Astrocyte (in vitro differentiated cells and primary cell): ENCODE data around the gene CIAO2B. TPM values are rescaled to one million over a fixed set of nuclear protein-coding genes. Genes with fewer than 3 reads are reported as not detected.

Source experiments
- DNase-seq: peaks from one replicate; pipeline ENCODE4 v3.0.0-alpha.2; 2010; ENCODE audit warnings: low read depth
- FAIRE-seq: peaks from 2 replicates; lab custom pipeline; 2011; peaks lifted over from hg19 to GRCh38; lab: Jason Lieb, UNC
- H2AFZ ChIP-seq: 2 replicates; pipeline ENCODE4 v1.6.0; 2012; ENCODE audit warnings: low read depth, low read length, inconsistent platforms
- H3K27ac ChIP-seq: 2 replicates; pipeline ENCODE4 v1.5.1; 2011; ENCODE audit warnings: low read depth, low read length, inconsistent platforms
- H3K27me3 ChIP-seq: 2 replicates; pipeline ENCODE4 v1.6.0; 2011; ENCODE audit warnings: low read length, inconsistent platforms; ENCODE audit not compliant: insufficient read depth
- H3K36me3 ChIP-seq: 2 replicates; pipeline ENCODE4 v1.5.1; 2011; ENCODE audit warnings: low read length, inconsistent platforms; ENCODE audit not compliant: insufficient read depth
- H3K4me1 ChIP-seq: 2 replicates; pipeline ENCODE4 v1.5.1; 2011; ENCODE audit warnings: low read length, inconsistent platforms; ENCODE audit not compliant: insufficient read depth
- H3K4me2 ChIP-seq: 2 replicates; pipeline ENCODE4 v1.6.0; 2012; ENCODE audit warnings: low read length, inconsistent platforms
- H3K4me3 ChIP-seq: 2 replicates; pipeline ENCODE4 v1.5.1; 2011; ENCODE audit warnings: low read depth, mild to moderate bottlenecking, low read length, inconsistent platforms; ENCODE audit not compliant: insufficient read depth
- H3K79me2 ChIP-seq: 2 replicates; pipeline ENCODE4 v1.6.0; 2012; ENCODE audit warnings: mild to moderate bottlenecking, low read length, inconsistent platforms; ENCODE audit not compliant: insufficient read depth
- H3K9ac ChIP-seq: 2 replicates; pipeline ENCODE4 v1.6.0; 2012; ENCODE audit warnings: mild to moderate bottlenecking, low read length, inconsistent platforms
- H3K9me3 ChIP-seq: 2 replicates; pipeline ENCODE4 v1.5.1; 2012; ENCODE audit warnings: low read depth, mild to moderate bottlenecking, low read length, inconsistent platforms; ENCODE audit not compliant: insufficient read depth
- H4K20me1 ChIP-seq: 2 replicates; pipeline ENCODE4 v1.6.0; 2012; ENCODE audit warnings: low read length, inconsistent platforms; ENCODE audit not compliant: insufficient read depth
- H3K27ac Mint-ChIP-seq: one replicate; pipeline ENCODE4 v1.8.0; 2021; ENCODE audit warnings: mild to moderate bottlenecking, mixed read lengths; ENCODE audit not compliant: unreplicated experiment
- H3K27me3 Mint-ChIP-seq: one replicate; pipeline ENCODE4 v1.8.0; 2021; ENCODE audit warnings: low read depth, mixed read lengths; ENCODE audit not compliant: unreplicated experiment
- H3K36me3 Mint-ChIP-seq: one replicate; pipeline ENCODE4 v1.8.0; 2021; ENCODE audit warnings: low read depth, mixed read lengths; ENCODE audit not compliant: unreplicated experiment
- H3K4me1 Mint-ChIP-seq: one replicate; pipeline ENCODE4 v1.8.0; 2021; ENCODE audit warnings: low read depth, mixed read lengths; ENCODE audit not compliant: unreplicated experiment
- H3K4me3 Mint-ChIP-seq: one replicate; pipeline ENCODE4 v1.8.0; 2021; ENCODE audit warnings: mild to moderate bottlenecking, moderate library complexity, mixed read lengths; ENCODE audit not compliant: unreplicated experiment
- H3K9me3 Mint-ChIP-seq: one replicate; pipeline ENCODE4 v1.8.0; 2021; ENCODE audit warnings: mild to moderate bottlenecking, mixed read lengths; ENCODE audit not compliant: unreplicated experiment
- EZH2 ChIP-seq: IDR thresholded peaks from 2 replicates; pipeline ENCODE4 v1.6.1; 2012; ENCODE audit warnings: mild to moderate bottlenecking, low read length, inconsistent platforms; ENCODE audit not compliant: insufficient read depth
- total RNA-seq: library from RNA; stranded (reverse); gene quantifications from 2 replicates; pipeline ENCODE4 v1.2.1, GENCODE V29; 2021
- TF ChIP-seq, protein P1 (sequence below): IDR thresholded peaks from 2 replicates; pipeline ENCODE4 v1.5.1; 2011; ENCODE audit warnings: low read depth, mild to moderate bottlenecking, inconsistent platforms, low read length, moderate library complexity; ENCODE audit not compliant: insufficient read depth

The CIAO2B gene
- total RNA-seq, 1 donor from 2014 or later, result 75.6 TPM

DNA sequence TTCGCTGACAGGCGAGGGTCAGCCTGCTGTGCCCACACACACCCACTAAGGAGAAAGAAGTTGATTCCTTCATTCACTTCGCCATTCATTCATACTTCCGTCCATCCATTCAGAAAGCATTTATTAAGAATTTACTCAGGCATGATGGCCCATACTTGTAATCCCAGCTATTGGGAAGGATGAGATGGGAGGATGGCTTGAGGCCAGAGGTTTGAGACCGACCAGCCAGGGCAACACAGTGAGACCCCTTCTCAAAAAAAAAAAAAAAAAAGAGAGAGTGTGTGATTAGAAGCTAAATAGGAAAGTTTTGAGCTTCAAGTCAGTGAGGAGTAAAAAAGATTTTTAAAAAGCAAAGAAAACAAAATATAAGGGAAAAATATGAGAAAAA is 9.8 kb upstream of the CIAO2B start:
- Histone ChIP-seq H3K4me3 (no peak overlapping the region), H3K4me2 (no peak overlapping the region), H3K27me3 (peaks cover 8% of the 10 kb centered on the region), H4K20me1 (peaks cover 24% of the 10 kb centered on the region), H3K9ac (no peak overlapping the region), H3K9me3 (no peaks in the 10 kb centered on the region), H3K36me3 (peaks cover 13% of the 10 kb centered on the region), H3K79me2 (no peaks in the 10 kb centered on the region), H3K27ac (no peak overlapping the region), H2AFZ (no peak overlapping the region), H3K4me1 (peaks cover 9% of the 10 kb centered on the region)
- Mint-ChIP-seq H3K9me3 (no peaks in the 10 kb centered on the region), H3K27me3 (peaks cover 13% of the 10 kb centered on the region), H3K4me1 (no peaks in the 10 kb centered on the region), H3K27ac (no peak overlapping the region), H3K4me3 (no peak overlapping the region), H3K36me3 (peaks cover 31% of the 10 kb centered on the region)
- DNase-seq (no peak), FAIRE-seq (no peak)
- no peak for TF ChIP-seq EZH2
- TF ChIP-seq, protein P1, sequence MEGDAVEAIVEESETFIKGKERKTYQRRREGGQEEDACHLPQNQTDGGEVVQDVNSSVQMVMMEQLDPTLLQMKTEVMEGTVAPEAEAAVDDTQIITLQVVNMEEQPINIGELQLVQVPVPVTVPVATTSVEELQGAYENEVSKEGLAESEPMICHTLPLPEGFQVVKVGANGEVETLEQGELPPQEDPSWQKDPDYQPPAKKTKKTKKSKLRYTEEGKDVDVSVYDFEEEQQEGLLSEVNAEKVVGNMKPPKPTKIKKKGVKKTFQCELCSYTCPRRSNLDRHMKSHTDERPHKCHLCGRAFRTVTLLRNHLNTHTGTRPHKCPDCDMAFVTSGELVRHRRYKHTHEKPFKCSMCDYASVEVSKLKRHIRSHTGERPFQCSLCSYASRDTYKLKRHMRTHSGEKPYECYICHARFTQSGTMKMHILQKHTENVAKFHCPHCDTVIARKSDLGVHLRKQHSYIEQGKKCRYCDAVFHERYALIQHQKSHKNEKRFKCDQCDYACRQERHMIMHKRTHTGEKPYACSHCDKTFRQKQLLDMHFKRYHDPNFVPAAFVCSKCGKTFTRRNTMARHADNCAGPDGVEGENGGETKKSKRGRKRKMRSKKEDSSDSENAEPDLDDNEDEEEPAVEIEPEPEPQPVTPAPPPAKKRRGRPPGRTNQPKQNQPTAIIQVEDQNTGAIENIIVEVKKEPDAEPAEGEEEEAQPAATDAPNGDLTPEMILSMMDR, result no peak

DNA sequence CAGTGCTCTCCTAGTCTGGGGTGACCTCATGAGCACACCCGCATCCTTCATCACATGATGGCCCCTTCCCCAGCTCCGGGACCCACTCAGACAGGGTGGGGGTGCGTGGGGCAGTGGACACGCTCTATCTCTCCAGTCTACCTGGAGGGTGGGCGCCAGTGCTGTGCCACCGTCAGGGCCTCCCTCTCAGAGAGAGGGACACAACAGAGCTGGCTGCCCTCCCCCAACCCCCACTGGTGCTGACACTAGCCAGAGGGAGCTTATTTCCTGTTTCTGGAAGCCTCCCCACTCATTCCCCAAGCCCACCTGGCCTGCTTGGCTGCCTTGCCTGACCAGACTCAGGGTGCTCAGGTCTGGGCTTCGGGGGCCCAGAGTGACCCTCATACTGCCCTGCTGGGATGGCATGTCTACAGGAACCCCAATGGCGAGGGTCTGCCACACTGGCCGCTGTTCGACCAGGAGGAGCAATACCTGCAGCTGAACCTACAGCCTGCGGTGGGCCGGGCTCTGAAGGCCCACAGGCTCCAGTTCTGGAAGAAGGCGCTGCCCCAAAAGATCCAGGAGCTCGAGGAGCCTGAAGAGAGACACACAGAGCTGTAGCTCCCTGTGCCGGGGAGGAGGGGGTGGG is 9.3 kb upstream of the CIAO2B start:
- Histone ChIP-seq H3K9ac (no peak overlapping the region), H3K27me3 (peaks cover 5% of the 10 kb centered on the region), H2AFZ (no peak overlapping the region), H4K20me1 (peaks cover 29% of the 10 kb centered on the region), H3K4me2 (no peak overlapping the region), H3K27ac (no peak overlapping the region), H3K79me2 (no peaks in the 10 kb centered on the region), H3K9me3 (no peaks in the 10 kb centered on the region), H3K4me1 (peaks cover 9% of the 10 kb centered on the region), H3K36me3 (peaks cover 13% of the 10 kb centered on the region), H3K4me3 (no peak overlapping the region)
- Mint-ChIP-seq H3K4me3 (no peak overlapping the region), H3K4me1 (no peaks in the 10 kb centered on the region), H3K27me3 (peaks cover 11% of the 10 kb centered on the region), H3K27ac (no peak overlapping the region), H3K36me3 (peaks cover 33% of the 10 kb centered on the region), H3K9me3 (no peaks in the 10 kb centered on the region)
- TF ChIP-seq, protein P1, result no peak
- TF ChIP-seq EZH2, result no peak
- FAIRE-seq (no peak), DNase-seq (no peak)

DNA sequence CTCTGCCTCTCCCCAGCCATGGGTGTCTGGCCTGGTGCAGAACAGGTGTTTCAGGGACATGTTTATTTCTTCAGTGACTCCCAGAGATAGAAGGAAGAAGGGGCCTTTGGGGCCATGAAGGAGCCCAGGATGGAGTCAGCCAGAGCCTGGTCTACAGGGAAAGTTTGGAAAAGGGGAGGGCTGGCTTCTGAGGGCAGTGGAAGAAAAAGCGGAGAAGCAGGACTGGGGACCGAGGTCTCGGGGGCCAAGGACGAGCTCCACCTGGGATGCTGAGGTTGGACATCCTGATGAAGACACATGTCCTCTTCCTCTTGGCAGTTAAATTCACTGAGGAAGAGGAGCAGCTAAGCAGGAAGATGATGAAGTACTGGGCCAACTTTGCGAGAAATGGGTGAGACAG is 8.8 kb upstream of the CIAO2B start:
- Mint-ChIP-seq H3K27me3 (peaks cover 7% of the 10 kb centered on the region), H3K27ac (no peak overlapping the region), H3K36me3 (peaks cover 33% of the 10 kb centered on the region), H3K9me3 (no peaks in the 10 kb centered on the region), H3K4me1 (no peaks in the 10 kb centered on the region), H3K4me3 (no peak overlapping the region)
- Histone ChIP-seq H3K4me3 (no peak overlapping the region), H3K4me1 (peaks cover 3% of the 10 kb centered on the region), H3K9ac (no peak overlapping the region), H3K9me3 (no peaks in the 10 kb centered on the region), H3K79me2 (no peaks in the 10 kb centered on the region), H3K4me2 (no peak overlapping the region), H2AFZ (no peak overlapping the region), H3K27ac (no peak overlapping the region), H4K20me1 (peaks cover 35% of the 10 kb centered on the region), H3K36me3 (peaks cover 13% of the 10 kb centered on the region), H3K27me3 (peaks cover under 1% of the 10 kb centered on the region)
- FAIRE-seq, result no peak
- DNase-seq, result no peak
- TF ChIP-seq, protein P1, result no peak
- no peak for TF ChIP-seq EZH2
